HepG2 (cell line): ENCODE data around the gene SRCAP. TPM values are rescaled to one million over a fixed set of nuclear protein-coding genes. Genes with fewer than 3 reads are reported as not detected.

ENCODE experiments used
- KLF6 ChIP-seq: IDR thresholded peaks from 2 replicates; pipeline ENCODE4 v1.8.0; 2016; ENCODE audit warnings: missing biosample characterization, missing genetic modification reagents
- MAFK ChIP-seq, 2 experiments: IDR thresholded peaks in 1 of 2; conservative IDR thresholded peaks in 1 of 2; 2 replicates each; pipeline ENCODE4 v1.6.1; 2011; ENCODE audit warnings: improper control_type of control experiment in 2 of 2, low read length in 2 of 2
- NBN ChIP-seq: fragments of 450-650 bp; conservative IDR thresholded peaks from 2 replicates; pipeline ENCODE4 v1.6.1; 2017
- NPAS2 ChIP-seq: sonication (generic); formaldehyde crosslinking; IDR thresholded peaks from 2 replicates; pipeline ENCODE4 v1.8.0; 2022; ENCODE audit warnings: mild to moderate bottlenecking, missing genetic modification reagents, borderline replicate concordance
- RAD51 ChIP-seq: fragments of 450-650 bp; IDR thresholded peaks from 2 replicates; pipeline ENCODE4 v1.6.1; 2016; ENCODE audit warnings: borderline replicate concordance
- TMF1 ChIP-seq: sonication (generic); formaldehyde crosslinking; IDR thresholded peaks from 2 replicates; pipeline ENCODE4 v1.8.1; 2022; ENCODE audit warnings: low read depth, missing genetic modification reagents
- YY1 ChIP-seq: IDR thresholded peaks from 2 replicates; pipeline ENCODE4 v1.6.1; 2011; ENCODE audit warnings: low read length, low read depth, moderate library complexity, mild to moderate bottlenecking; ENCODE audit not compliant: insufficient read depth, insufficient replicate concordance
- ZBTB38 ChIP-seq: sonication (generic); formaldehyde crosslinking; IDR thresholded peaks from 2 replicates; pipeline ENCODE4 v1.5.1; 2020; ENCODE audit warnings: mild to moderate bottlenecking, missing genetic modification reagents
- ZFP90 ChIP-seq: sonication (generic); formaldehyde crosslinking; IDR thresholded peaks from 2 replicates; pipeline ENCODE4 v1.8.0; 2022; ENCODE audit warnings: missing genetic modification reagents, mild to moderate bottlenecking, inconsistent platforms, borderline replicate concordance
- ZNF883 ChIP-seq: sonication (generic); formaldehyde crosslinking; IDR thresholded peaks from 2 replicates; pipeline ENCODE4 v1.5.1; 2020; ENCODE audit warnings: mild to moderate bottlenecking, missing genetic modification reagents; ENCODE audit errors: not compliant biosample characterization
- polyA plus RNA-seq, 8 experiments: library from polyadenylated mRNA; depleted of rRNA in 3 of 8; stranded (reverse) in 7 of 8; unstranded in 1 of 8; fragments of >200 nt; fragmentation: Illumina TruSeq in 4 of 8; extraction: Trizol in 4 of 8; gene quantifications; 2 replicates each; pipeline versions ENCODE4 v1.2.1 to v1.2.3, GENCODE V29; 2011 to 2016; ENCODE audit warnings: low read depth in 4 of 8, missing spikeins in 1 of 8, mixed read lengths in 1 of 8; ENCODE audit not compliant: insufficient read depth in 1 of 8
- total RNA-seq, 5 experiments: library from RNA; depleted of rRNA; stranded (reverse); fragments of >200 nt; fragmentation: Illumina TruSeq; extraction: Trizol; gene quantifications; 2 replicates each; pipeline ENCODE4 v1.2.3, GENCODE V29; 2016; ENCODE audit warnings: low read depth in 1 of 5
- TF ChIP-seq, protein P1 (sequence below): sonication (generic); formaldehyde crosslinking; IDR thresholded peaks from 2 replicates; pipeline ENCODE4 v1.4.0; 2020; ENCODE audit warnings: missing genetic modification reagents, borderline replicate concordance
- TF ChIP-seq, protein P2 (sequence below): sonication (generic); formaldehyde crosslinking; IDR thresholded peaks from 2 replicates; pipeline ENCODE4 v1.5.0; 2020; ENCODE audit warnings: mild to moderate bottlenecking, low read depth, missing genetic modification reagents, borderline replicate concordance
- TF ChIP-seq, protein P3 (sequence below): sonication (generic); IDR thresholded peaks from 2 replicates; pipeline ENCODE4 v1.6.1; 2016; ENCODE audit warnings: low read depth, borderline replicate concordance
- TF ChIP-seq, protein P4 (sequence below), 2 experiments: fragments of 450-650 bp in 1 of 2; sonication (generic) in 1 of 2; formaldehyde crosslinking in 1 of 2; IDR thresholded peaks; 2 replicates each; pipeline versions ENCODE4 v1.6.1 to v1.8.0; 2016 to 2022; ENCODE audit warnings: antibody characterized with exemption in 1 of 2, mild to moderate bottlenecking in 1 of 2, missing genetic modification reagents in 1 of 2

The SRCAP gene
- total and polyA plus RNA-seq, 2 of the 13 experiments (the other 11 are each of a cell fraction or from before 2014, with no cell fraction given), result 4.9 to 9.0 TPM

DNA sequence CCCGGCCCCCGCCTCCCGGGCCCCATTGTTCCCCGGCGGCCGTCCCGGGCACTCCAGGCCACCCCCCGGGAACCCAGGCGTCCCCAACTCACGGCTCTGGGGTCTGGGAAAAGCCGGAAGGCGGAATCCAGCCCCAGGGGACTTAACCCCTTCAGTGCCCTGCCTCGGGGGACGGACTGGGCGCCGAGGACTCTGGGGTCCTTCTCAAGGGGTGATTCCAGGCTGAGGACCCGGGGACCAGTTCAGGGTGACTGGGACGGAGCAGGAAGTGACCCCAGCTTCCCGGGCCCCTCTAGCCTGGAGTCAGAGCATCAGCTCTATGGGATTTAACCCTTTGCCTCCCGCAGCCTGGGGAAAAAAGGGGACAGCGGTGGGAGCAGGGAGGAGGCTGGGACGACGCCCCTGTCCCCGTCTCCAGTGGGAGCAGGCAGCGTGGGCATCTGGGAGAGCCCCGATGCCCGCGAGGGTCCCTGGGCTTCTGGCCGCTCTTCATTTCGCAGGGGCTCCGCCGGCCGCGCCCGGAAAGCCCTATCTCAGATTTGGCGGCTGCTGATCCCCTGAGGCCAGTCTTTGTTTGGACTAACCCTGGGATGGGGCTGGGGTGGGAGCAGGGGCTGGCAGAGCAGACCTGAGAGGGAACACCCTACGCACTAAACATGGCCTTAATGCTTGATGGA, 88.1 kb downstream of the SRCAP start, which contains the start of gene ZNF629 (continued):
- TF ChIP-seq, protein P1, sequence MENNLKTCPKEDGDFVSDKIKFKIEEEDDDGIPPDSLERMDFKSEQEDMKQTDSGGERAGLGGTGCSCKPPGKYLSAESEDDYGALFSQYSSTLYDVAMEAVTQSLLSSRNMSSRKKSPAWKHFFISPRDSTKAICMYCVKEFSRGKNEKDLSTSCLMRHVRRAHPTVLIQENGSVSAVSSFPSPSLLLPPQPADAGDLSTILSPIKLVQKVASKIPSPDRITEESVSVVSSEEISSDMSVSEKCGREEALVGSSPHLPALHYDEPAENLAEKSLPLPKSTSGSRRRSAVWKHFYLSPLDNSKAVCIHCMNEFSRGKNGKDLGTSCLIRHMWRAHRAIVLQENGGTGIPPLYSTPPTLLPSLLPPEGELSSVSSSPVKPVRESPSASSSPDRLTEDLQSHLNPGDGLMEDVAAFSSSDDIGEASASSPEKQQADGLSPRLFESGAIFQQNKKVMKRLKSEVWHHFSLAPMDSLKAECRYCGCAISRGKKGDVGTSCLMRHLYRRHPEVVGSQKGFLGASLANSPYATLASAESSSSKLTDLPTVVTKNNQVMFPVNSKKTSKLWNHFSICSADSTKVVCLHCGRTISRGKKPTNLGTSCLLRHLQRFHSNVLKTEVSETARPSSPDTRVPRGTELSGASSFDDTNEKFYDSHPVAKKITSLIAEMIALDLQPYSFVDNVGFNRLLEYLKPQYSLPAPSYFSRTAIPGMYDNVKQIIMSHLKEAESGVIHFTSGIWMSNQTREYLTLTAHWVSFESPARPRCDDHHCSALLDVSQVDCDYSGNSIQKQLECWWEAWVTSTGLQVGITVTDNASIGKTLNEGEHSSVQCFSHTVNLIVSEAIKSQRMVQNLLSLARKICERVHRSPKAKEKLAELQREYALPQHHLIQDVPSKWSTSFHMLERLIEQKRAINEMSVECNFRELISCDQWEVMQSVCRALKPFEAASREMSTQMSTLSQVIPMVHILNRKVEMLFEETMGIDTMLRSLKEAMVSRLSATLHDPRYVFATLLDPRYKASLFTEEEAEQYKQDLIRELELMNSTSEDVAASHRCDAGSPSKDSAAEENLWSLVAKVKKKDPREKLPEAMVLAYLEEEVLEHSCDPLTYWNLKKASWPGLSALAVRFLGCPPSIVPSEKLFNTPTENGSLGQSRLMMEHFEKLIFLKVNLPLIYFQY, result peak; percentile 75; the same call in 1 of the 2 replicates
- TF ChIP-seq NPAS2 (CRISPR knock-in tag) (no peak), ZNF883 (CRISPR knock-in tag) (no peak), RAD51 (no peak), YY1 (peak; percentile 69), KLF6 (peak; percentile 73; the same call in 1 of the 2 replicates), ZFP90 (CRISPR knock-in tag) (peak; percentile 90; the same call in 1 of the 2 replicates), TMF1 (CRISPR knock-in tag) (peak; percentile 69; the same call in 1 of the 2 replicates), NBN (no peak), MAFK (conservative IDR thresholded peaks at IDR 0.05 in 1 of 2, IDR thresholded peaks at IDR 0.05 in 1 of 2; ENCODE audit: low read length in 2 of 2) (no peak), ZBTB38 (peak; percentile 65)
- TF ChIP-seq, protein P2, sequence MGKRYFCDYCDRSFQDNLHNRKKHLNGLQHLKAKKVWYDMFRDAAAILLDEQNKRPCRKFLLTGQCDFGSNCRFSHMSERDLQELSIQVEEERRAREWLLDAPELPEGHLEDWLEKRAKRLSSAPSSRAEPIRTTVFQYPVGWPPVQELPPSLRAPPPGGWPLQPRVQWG, result no peak
- TF ChIP-seq, protein P3, sequence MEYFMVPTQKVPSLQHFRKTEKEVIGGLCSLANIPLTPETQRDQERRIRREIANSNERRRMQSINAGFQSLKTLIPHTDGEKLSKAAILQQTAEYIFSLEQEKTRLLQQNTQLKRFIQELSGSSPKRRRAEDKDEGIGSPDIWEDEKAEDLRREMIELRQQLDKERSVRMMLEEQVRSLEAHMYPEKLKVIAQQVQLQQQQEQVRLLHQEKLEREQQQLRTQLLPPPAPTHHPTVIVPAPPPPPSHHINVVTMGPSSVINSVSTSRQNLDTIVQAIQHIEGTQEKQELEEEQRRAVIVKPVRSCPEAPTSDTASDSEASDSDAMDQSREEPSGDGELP, result no peak; the same call in 1 of the 2 replicates
- TF ChIP-seq, protein P4, sequence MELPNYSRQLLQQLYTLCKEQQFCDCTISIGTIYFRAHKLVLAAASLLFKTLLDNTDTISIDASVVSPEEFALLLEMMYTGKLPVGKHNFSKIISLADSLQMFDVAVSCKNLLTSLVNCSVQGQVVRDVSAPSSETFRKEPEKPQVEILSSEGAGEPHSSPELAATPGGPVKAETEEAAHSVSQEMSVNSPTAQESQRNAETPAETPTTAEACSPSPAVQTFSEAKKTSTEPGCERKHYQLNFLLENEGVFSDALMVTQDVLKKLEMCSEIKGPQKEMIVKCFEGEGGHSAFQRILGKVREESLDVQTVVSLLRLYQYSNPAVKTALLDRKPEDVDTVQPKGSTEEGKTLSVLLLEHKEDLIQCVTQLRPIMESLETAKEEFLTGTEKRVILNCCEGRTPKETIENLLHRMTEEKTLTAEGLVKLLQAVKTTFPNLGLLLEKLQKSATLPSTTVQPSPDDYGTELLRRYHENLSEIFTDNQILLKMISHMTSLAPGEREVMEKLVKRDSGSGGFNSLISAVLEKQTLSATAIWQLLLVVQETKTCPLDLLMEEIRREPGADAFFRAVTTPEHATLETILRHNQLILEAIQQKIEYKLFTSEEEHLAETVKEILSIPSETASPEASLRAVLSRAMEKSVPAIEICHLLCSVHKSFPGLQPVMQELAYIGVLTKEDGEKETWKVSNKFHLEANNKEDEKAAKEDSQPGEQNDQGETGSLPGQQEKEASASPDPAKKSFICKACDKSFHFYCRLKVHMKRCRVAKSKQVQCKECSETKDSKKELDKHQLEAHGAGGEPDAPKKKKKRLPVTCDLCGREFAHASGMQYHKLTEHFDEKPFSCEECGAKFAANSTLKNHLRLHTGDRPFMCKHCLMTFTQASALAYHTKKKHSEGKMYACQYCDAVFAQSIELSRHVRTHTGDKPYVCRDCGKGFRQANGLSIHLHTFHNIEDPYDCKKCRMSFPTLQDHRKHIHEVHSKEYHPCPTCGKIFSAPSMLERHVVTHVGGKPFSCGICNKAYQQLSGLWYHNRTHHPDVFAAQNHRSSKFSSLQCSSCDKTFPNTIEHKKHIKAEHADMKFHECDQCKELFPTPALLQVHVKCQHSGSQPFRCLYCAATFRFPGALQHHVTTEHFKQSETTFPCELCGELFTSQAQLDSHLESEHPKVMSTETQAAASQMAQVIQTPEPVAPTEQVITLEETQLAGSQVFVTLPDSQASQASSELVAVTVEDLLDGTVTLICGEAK (IDR thresholded peaks at IDR 0.05), result no peak; the same call in 1 of the 2 replicates
- TF ChIP-seq, protein P4 (CRISPR knock-in tag; IDR thresholded peaks at IDR 0.05), result peak; percentile 85; the same call in 1 of the 2 replicates
